IPS-NIHi7 (cell line): ENCODE data around the gene ROBO3.

Experiments
- DNase-seq: peaks from one replicate; pipeline ENCODE4 v3.0.0; 2012; ENCODE audit warnings: mixed read lengths; ENCODE audit errors: extremely low spot score

The ROBO3 gene

DNA sequence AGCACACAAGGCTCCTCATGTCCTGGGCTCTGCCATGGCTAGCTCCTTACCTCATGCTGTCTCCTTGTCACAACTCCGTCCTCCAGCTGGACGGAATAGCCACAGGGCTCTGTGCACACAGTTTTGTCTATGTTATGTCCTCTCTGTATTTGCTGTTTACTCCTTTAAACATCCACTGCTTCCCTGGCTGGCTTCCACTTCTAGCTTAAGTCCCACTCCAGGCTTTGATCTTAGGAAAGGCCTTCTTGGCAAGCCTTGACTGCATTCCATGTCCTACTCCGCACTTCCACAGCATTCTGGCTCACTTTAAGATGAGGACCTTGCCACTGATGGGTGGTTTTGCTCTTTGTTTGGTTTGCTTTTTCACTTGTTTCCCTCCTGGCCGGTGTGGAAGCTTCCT lies 22.9 kb upstream of the ROBO3 start:
- DNase-seq = no peak

DNA sequence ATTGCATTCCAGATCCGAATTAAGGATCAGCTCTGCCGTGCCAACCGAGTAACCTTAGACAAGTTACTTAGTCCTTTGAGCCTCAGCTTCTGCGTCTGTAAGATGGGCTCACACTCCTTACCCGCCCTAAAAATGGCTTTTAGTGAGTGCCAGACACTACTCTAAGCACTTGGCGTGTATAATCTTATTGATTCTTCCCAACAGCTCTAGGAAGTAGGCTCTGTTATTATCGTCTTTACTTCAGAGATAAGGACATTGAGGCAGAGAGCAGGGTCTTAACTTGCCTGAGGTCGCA lies 21.7 kb upstream of the ROBO3 start:
- no peak for DNase-seq

- DNase-seq = no peak
Observed at GRCh38 chr11:124844664-124845079, 20.6 kb upstream of the ROBO3 start.

DNA sequence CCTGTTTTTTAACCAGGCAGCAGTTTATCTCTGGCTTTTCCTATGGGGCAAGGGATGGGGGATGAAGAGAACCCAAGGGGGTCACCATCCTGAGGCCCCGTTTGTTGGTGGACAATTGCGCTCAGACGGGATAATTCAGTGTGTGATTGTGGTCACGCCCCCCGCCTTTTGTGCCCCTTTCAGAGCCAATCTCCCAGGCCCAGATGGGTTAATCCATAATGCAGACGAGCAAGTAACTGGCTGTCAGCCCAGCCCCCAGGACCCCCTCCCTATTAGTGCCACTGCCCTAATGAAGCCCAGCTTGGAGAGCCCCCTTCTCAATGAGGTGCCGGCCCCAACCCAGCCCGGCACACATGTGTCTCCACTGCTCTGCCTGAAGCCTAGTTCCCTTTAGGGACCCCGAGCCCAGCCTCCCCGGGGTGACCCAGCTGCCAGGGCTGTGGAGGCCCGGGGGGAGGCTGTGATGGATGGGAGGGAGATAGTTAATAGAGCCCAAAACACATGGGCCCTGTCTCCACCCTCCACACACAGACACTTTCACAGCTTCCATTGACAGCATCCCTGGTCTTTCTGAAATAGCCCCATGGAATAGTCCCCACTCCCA lies 19.1 kb upstream of the ROBO3 start:
- no peak for DNase-seq

GRCh38 chr11:124859171-124859570 lies 6.1 kb upstream of the ROBO3 start:
- no peak for DNase-seq

- DNase-seq = no peak
Observed at GRCh38 chr11:124861670-124862069, 3.6 kb upstream of the ROBO3 start.

DNA sequence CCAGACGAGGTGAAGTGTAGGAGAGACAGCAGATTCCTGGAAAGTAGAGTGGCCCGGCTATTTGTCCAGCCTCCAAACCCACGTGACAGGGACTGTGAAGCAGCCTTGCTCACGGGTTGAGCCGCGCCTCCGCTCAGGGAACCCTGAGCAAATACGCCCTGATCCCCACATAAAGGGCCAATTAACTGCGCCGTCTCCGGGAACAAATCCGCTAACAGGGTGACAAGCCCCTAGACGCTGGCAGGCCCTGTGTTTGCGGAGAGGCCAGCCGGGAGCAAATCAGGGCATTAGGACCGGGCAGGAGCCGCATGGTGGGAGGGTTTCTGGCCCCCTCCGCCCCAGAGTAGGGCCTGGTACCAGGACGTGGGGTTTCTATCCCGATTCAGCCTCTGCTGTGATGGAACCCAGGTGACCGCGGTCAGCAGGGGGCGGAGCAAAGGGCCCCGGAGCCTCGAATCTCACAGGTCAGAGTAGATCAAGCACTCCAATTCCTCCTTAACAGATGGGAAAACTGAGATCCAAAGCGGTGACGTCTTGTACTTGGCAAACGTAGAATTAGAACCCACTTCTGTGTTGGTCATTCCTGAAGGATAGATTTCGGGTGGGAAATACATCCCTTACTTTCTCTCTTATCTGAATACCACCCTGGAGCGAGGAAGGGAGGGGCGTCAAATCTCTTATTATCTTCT lies 2.0 kb upstream of the ROBO3 start:
- no peak for DNase-seq

DNA sequence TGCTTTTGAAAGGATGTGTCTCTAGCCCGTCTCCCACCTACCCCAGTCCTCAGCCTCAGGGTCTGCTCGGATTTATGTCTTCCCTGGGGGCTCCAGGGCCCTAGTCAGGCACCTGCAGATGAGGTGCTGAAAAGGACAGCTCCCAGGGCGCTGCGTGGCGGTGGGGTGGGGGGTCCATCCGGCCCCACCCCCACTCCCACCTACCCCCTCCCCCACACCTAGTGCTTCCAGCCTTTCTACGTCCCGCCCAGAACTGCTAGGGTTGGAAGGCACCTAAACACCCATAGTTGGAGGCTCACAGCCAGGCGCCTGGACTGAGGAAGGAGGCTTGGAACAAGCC lies 1.4 kb upstream of the ROBO3 start:
- no peak for DNase-seq

- DNase-seq = no peak
Observed at GRCh38 chr11:124864176-124864891, 898 bp upstream of the ROBO3 start.

- no peak for DNase-seq
Observed at GRCh38 chr11:124864892-124865180, 396 bp upstream of the ROBO3 start.

DNA sequence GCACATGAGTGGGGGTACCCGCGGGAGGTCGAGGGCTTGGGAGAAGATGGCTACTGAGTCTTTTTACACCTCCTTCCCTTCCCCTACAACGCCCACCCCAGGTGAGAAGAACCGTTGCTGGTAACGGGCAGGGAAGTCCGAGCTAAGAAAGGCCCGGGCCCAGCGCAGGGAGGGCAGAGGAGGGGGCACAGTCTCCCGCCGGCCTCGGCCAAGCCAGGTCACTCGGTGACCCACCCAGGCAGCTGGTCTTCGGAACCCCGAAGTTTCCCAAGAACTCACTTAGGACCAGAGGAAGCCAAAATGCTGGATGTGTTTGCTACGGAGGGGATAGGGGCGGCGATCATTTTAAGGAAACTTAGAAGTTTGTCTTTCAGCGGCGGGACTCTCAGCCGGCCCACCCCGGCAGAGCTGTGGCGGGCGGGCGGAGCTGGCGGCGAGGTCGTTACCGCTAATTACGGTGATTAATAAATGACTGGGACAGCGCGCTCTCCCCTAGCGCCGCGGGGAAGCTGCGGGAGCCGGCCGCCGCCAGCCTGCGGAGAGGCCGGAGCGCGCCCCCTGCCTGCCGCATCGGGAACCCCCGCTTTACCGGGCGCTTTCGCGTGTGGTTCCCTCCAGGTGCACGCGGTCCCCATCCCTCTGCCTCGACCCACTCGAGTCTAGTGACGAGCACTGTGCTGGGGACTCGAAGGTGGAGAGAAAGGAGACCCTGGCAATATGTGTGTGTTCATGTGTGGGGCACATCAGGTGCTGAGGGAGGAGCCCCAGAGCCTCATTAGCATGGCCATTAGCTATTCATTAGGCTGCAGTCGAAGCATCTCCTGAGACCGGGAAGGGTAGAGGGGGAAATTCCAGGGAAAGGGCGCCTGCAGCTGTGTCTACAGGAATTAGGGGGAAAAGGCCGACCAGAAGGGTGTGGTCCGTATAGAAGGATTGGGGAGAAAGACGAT lies 945 bp downstream of the ROBO3 start:
- peak; percentile 80 for DNase-seq

DNA sequence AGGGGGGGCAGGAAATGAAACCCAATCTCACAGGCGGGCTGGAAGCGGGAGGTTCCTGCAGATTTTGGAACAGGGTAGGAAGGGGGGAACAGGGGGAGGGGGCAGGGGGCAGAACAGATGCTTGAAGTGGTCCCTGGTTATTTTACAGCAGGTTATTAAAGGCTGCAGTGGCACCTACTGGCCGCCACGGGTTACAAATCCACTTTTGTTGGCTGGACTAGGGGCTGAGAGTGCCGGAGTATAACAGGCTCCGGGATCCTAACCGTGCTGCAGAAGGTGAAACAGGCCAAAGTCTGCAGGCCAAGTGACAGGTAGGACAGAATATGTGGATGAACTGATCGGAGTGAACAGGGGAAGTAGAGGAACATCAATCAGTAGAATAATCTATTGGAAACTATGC lies 2.5 kb downstream of the ROBO3 start:
- DNase-seq = peak; percentile 73

DNA sequence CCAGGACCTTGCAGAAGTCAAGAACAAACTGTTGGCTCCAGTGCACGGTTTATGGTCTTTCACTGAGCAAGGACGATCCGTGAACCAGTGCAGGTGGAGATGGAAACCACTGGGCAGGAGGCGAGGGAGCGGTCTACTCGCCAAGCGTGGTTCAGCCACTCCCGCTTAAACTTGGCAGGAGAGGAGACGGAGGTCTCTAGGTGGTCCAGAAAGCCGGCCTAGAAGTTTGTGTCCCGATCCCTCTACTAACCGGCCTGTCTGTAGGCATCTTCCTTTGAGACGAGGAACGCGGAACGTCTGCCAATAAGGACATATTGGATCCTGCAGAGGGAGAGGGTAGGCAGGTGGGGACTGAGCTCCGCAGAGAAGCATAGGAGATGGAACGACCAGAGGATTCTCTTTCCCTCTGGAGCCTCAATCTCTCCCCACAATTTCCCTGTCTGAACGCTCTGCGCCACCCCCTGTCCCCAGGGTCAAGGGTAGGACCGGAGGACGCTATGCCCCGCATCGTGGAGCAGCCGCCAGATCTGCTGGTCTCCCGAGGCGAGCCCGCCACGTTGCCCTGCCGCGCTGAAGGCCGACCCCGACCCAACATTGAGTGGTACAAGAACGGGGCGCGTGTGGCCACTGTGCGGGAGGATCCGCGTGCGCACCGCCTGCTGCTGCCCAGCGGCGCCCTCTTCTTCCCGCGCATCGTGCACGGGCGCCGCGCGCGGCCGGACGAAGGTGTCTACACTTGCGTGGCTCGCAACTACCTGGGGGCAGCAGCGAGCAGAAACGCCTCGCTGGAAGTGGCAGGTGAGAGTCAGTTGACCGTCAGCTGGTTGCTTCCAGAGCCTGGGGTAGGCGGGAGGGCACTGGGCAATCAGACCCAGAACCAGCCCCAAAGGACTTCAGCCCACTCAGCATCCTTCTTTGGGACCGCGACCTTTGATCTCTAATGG lies 3.4 kb downstream of the ROBO3 start:
- no peak for DNase-seq

- no peak for DNase-seq
Observed at GRCh38 chr11:124869331-124869730, 4.1 kb downstream of the ROBO3 start.

GRCh38 chr11:124869856-124870387 lies 4.7 kb downstream of the ROBO3 start:
- no peak for DNase-seq

- DNase-seq = no peak
Observed at GRCh38 chr11:124870430-124870829, 5.2 kb downstream of the ROBO3 start.

DNA sequence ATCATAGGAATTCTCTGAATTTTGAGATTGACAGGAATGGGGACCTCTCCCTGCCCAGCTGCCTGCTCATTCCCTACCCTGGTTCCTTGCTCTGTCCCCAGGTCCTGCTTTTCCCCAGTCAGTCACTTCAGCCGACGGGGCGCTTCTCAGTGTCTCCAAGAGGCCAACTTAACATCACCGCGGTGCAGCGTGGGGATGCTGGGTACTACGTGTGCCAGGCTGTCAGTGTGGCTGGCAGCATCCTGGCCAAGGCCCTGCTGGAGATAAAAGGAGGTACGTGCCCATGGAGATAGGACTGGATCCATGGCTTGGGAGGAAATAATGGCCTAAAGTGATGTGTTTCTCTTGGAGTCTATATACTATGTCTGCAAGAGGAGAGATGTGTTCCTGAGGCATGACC lies 7.0 kb downstream of the ROBO3 start:
- DNase-seq = no peak

- peak; percentile 71 for DNase-seq
Observed at GRCh38 chr11:124872741-124873140, 7.5 kb downstream of the ROBO3 start.

DNA sequence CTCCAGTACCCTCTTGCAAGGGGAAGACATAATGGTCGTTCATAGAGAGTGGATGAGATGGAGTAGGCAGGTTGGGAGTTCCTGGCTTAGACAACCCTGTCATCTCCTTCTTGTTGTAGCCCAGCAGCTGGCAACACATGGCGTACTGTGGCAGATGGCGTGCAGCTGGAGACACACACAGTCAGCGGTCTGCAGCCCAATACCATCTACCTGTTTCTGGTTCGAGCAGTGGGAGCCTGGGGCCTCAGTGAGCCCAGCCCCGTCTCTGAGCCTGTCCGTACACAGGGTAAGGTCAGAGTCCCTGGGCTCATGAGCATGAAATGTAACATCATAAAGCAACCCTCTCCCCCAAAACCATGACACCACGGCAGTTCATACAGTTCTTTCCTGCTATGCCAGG lies 8.7 kb downstream of the ROBO3 start:
- DNase-seq = no peak

DNA sequence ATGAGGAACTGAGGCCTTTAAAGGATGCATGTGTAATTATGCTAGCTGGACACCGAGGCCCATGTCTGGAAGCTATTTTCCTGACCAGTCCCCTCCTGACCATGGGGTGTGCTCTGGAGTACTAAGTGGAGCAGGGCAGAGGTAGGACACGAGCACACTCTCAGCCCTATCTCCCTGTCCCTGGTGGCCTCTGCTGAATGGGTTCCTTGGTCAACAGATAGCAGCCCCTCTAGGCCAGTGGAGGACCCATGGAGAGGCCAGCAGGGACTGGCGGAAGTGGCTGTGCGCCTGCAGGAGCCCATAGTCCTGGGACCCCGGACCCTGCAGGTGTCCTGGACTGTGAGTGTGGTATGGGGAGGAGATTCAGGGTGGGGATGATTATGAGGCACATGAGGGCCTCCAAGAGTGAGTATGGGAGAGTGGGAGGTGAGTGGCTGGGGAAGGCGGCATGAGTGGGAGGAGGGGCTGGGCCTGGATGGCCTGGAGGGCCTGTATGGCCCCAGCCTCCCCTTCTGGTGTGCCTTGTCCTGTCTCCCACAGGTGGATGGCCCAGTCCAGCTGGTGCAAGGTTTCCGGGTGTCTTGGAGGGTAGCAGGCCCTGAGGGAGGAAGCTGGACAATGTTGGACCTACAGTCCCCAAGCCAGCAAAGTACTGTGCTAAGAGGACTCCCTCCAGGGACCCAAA lies 9.5 kb downstream of the ROBO3 start:
- DNase-seq = no peak

GRCh38 chr11:124875401-124875800 lies 10.2 kb downstream of the ROBO3 start:
- no peak for DNase-seq
